GM20000 (cell line): Measurements from ENCODE around the gene B3GNT8.

Source experiments
- DNase-seq: peaks from one replicate; pipeline ENCODE4 v3.0.0; 2012; ENCODE audit warnings: low spot score
- TF ChIP-seq, protein P1 (sequence below): IDR thresholded peaks from 2 replicates; pipeline ENCODE4 v1.5.1; 2012; ENCODE audit warnings: mild to moderate bottlenecking, control low read depth; ENCODE audit errors: extremely low read depth, missing control alignments

The B3GNT8 gene

DNA sequence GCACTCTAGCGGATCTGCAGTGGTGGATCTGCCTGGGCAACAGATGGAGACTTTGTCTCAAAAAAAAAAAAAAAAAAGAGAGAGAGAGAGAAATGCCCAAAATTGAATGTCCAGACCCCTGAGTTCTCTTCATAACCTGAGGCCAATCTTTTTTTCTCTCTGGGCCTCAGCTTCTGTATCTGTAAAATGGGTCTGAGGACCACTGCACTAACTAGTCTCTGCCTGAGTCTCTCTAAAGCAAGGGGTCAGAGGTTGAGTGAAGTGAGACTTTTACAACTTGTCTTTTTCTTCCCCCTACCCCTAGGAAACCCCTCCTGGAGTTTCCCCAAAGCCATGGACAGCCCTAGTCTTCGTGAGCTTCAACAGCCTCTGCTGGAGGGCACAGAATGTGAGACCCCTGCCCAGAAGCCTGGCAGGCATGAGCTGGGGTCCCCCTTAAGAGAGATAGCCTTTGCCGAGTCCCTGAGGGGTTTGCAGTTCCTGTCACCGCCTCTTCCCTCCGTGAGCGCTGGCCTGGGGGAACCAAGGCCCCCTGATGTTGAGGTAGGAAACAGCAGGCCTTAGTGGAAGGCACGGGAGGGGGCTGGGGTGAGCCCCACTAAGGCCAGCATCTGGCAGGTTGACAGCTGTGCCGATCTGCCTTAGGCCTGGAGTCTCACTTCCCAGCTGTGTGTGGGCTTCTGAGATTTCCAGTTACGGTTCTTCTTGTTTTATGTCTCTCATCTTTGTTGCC is 49.0 kb downstream of the B3GNT8 start:
- TF ChIP-seq, protein P1, sequence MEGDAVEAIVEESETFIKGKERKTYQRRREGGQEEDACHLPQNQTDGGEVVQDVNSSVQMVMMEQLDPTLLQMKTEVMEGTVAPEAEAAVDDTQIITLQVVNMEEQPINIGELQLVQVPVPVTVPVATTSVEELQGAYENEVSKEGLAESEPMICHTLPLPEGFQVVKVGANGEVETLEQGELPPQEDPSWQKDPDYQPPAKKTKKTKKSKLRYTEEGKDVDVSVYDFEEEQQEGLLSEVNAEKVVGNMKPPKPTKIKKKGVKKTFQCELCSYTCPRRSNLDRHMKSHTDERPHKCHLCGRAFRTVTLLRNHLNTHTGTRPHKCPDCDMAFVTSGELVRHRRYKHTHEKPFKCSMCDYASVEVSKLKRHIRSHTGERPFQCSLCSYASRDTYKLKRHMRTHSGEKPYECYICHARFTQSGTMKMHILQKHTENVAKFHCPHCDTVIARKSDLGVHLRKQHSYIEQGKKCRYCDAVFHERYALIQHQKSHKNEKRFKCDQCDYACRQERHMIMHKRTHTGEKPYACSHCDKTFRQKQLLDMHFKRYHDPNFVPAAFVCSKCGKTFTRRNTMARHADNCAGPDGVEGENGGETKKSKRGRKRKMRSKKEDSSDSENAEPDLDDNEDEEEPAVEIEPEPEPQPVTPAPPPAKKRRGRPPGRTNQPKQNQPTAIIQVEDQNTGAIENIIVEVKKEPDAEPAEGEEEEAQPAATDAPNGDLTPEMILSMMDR, result peak; percentile 26
- DNase-seq, result peak; percentile 80

DNA sequence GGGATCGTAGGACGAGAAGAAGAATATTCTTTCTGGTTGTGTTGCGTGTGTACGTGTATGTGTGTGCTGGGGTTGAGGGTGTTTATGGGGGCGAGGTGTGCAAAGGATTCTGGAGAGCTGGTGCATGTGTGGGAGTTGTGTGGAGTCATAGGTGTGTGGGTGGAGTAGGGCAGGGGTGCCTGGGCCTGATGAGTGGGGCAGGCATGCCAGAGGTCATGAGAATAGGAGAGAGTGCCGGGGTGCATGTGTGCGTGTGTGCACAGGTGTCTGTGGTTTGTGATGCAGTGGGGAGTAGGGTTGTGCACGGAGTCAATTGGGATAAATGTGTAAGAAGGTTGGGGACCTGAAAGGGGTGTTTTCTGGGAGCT is 50.2 kb downstream of the B3GNT8 start:
- TF ChIP-seq, protein P1, result no peak
- no peak for DNase-seq

DNA sequence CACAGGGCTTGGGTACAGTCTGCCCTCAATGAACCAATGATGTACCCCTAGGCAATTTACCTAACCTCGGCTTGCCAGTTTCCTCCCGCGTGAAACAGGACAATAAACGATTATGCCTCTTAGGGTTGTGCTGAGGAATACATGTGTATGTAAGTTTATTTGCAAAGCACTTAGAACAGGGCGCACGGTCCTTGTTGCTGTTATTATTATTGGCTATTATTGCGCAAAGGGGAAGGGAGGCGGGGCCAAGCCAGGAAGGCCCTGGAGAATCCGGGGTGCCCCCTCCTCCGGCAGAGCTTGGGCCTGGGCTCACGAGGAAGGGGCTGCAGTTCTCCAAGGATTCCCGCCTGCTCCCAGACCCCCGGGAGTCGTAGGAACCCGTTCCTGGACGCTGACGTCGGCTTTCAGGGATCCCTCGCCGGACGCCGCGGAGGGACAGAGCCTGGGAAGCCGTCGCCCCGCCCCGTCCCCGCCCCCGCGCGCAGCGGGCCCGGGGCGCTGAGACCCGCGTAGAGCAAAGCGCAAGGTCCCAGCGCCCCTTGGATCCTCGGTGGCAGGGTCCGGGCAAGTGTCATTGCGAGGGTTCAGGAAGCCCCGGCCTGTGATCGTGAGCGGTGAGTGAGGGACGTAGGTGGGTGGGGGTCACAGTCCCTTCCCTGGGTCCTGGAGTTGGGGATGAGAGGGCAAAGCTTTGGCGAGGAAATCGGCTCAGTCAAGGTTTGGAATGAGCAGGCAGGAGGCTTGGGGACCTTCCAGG is 50.8 kb downstream of the B3GNT8 start, which contains the start of gene TMEM91:
Gene TMEM91 (plus strand): TSS at position 293 of the 757 bp plus-strand sequence. CDS start 1,777 bp downstream, outside the sequence.
- no peak for DNase-seq
- TF ChIP-seq, protein P1, result no peak
